GM12878 (cell line): ENCODE measurements around the gene PRPSAP1. TPM values are rescaled to one million over a fixed set of nuclear protein-coding genes. Genes with fewer than 3 reads are reported as not detected.

Experiments
- ATAC-seq: fragments of 200-7000 bp; cut with Tn5 transposase; 3 replicates; pipeline ENCODE4 v1.9.1; 2020; ENCODE audit warnings: mild to moderate bottlenecking, moderate library complexity
- BruUV-seq: library from RNA; stranded (reverse); fragments of 400-500 nt; replicated peaks from 2 replicates; lab custom pipeline; 2021; lab: Mats Ljungman, UMichigan
- CTCF ChIA-PET: fragments of 300-600 bp; sonication (Branson Sonifier 250); formaldehyde crosslinking; extraction: SDS; loops from one replicate; lab custom pipeline; 2021; ENCODE audit warnings: inconsistent platforms; lab: Yijun Ruan, JAX
- POLR2A ChIA-PET: fragments of 350-600 bp; formaldehyde crosslinking; extraction: SDS; loops from one replicate; lab custom pipeline; 2021; ENCODE audit warnings: inconsistent platforms; lab: Charles Lee
- RAD21 ChIA-PET: fragments of 300-600 bp; sonication (Branson Sonifier 250); formaldehyde crosslinking; loops from one replicate; lab custom pipeline; 2023; ENCODE audit warnings: antibody characterized with exemption; ENCODE audit not compliant: unreplicated experiment; lab: Charles Lee
- SMC1A ChIA-PET: fragments of 300-600 bp; sonication (Branson Sonifier 250); formaldehyde crosslinking; loops from one replicate; lab custom pipeline; 2023; ENCODE audit not compliant: unreplicated experiment, uncharacterized antibody; lab: Charles Lee
- DNase-seq: peaks from one replicate; pipeline ENCODE4 v3.0.0-alpha.2; 2011; ENCODE audit warnings: low read depth, low spot score
- FAIRE-seq: peaks from 3 replicates; lab custom pipeline; 2011; peaks lifted over from hg19 to GRCh38; lab: Jason Lieb, UNC
- H2AFZ ChIP-seq: 2 replicates; pipeline ENCODE4 v1.6.0; 2011; ENCODE audit warnings: low read depth, low read length, control low read depth; ENCODE audit not compliant: control insufficient read depth
- H3K27ac ChIP-seq: 2 replicates; pipeline ENCODE4 v1.5.1; 2011; ENCODE audit warnings: control low read depth; ENCODE audit not compliant: control insufficient read depth, insufficient read depth
- H3K27me3 ChIP-seq, 2 experiments: replicated peaks in 1 of 2; 2 replicates each; pipeline versions ENCODE4 v1.6.0 to v1.6.1; 2011; ENCODE audit warnings: low read length in 1 of 2; ENCODE audit not compliant: control insufficient read depth in 2 of 2, insufficient read depth in 2 of 2
- H3K36me3 ChIP-seq, 2 experiments: 2 replicates each; pipeline ENCODE4 v1.5.1; 2011; ENCODE audit warnings: low read length in 1 of 2; ENCODE audit not compliant: control insufficient read depth in 2 of 2, insufficient read depth in 2 of 2
- H3K4me1 ChIP-seq: 2 replicates; pipeline ENCODE4 v1.6.1; 2011; ENCODE audit warnings: mild to moderate bottlenecking, low read length, moderate library complexity, mixed read lengths; ENCODE audit not compliant: control insufficient read depth, insufficient read depth
- H3K4me2 ChIP-seq: 2 replicates; pipeline ENCODE4 v1.6.0; 2011; ENCODE audit warnings: control low read depth; ENCODE audit not compliant: control insufficient read depth, insufficient read depth
- H3K4me3 ChIP-seq: fragments of 200-600 bp; sonication (generic); 2 replicates; pipeline ENCODE4 v1.5.1; 2016
- H3K79me2 ChIP-seq: 2 replicates; pipeline ENCODE4 v1.6.0; 2011; ENCODE audit warnings: low read length; ENCODE audit not compliant: control insufficient read depth, insufficient read depth
- H3K9ac ChIP-seq: 2 replicates; pipeline ENCODE4 v1.8.0; 2011; ENCODE audit warnings: low read length, control low read depth, mixed read lengths; ENCODE audit not compliant: control insufficient read depth, insufficient read depth
- H3K9me3 ChIP-seq: replicated peaks from 3 replicates; pipeline ENCODE4 v1.5.1; 2011; ENCODE audit warnings: mild to moderate bottlenecking, low read length; ENCODE audit not compliant: control insufficient read depth, insufficient read depth
- H4K20me1 ChIP-seq: 2 replicates; pipeline ENCODE4 v1.6.0; 2011; ENCODE audit not compliant: control insufficient read depth, insufficient read depth
- CBX3 ChIP-seq: fragments of 200-600 bp; sonication (generic); IDR thresholded peaks from 2 replicates; pipeline ENCODE4 v1.6.1; 2016; ENCODE audit warnings: low read depth, borderline replicate concordance
- KDM1A ChIP-seq: fragments of 200-600 bp; sonication (generic); IDR thresholded peaks from 2 replicates; pipeline ENCODE4 v1.6.1; 2016; ENCODE audit warnings: borderline replicate concordance
- LARP7 ChIP-seq: fragments of 450-650 bp; IDR thresholded peaks from 2 replicates; pipeline ENCODE4 v1.6.1; 2017; ENCODE audit warnings: mild to moderate bottlenecking
- MTA2 ChIP-seq: fragments of 450-650 bp; IDR thresholded peaks from 2 replicates; pipeline ENCODE4 v1.6.1; 2016; ENCODE audit warnings: low read depth, mild to moderate bottlenecking, moderate library complexity
- MTA3 ChIP-seq: IDR thresholded peaks from 2 replicates; pipeline ENCODE4 v1.6.1; 2012; ENCODE audit warnings: low read length, inconsistent platforms, borderline replicate concordance
- SIX5 ChIP-seq: IDR thresholded peaks from 2 replicates; pipeline ENCODE4 v1.6.1; 2011; ENCODE audit warnings: mild to moderate bottlenecking, low read depth, low read length, moderate library complexity; ENCODE audit not compliant: severe bottlenecking
- WRNIP1 ChIP-seq: IDR thresholded peaks from 2 replicates; pipeline ENCODE4 v1.6.1; 2011; ENCODE audit warnings: low read depth, low read length, improper control_type of control experiment, borderline replicate concordance
- WGBS: methylation state at CpG from one replicate; pipeline ENCODE4 v1.1.6; 2016; ENCODE audit warnings: low lambda C conversion rate; ENCODE audit not compliant: insufficient replicate concordance, insufficient coverage; ENCODE audit errors: missing lambda C conversion rate; 5-methylcytosine and 5-hydroxymethylcytosine counted together
- in situ Hi-C: fragments of 300-500 bp; cut with MboI; formaldehyde crosslinking; loops from 9 replicates; pipeline ENCODE4 v1.14.3; 2018; ENCODE audit warnings: mixed read lengths
- intact Hi-C: fragments of 100-400 bp; cut with micrococcal nuclease; formaldehyde crosslinking; loops from one replicate; pipeline ENCODE4 v1.14.2; 2022; ENCODE audit not compliant: unreplicated experiment
- polyA plus RNA-seq, 11 experiments: library from polyadenylated mRNA; depleted of rRNA in 4 of 11; unstranded in 6 of 11; stranded (reverse) in 5 of 11; fragments of >200 nt; fragmentation: Nextera tagmentation in 4 of 11; fragmentation: Illumina TruSeq in 1 of 11; extraction: Ambion mirVana in 4 of 11; extraction: Trizol in 1 of 11; gene quantifications; 1 replicate in 1 of 11; 2 replicates in 10 of 11; pipeline versions ENCODE4 v1.2.1 to v1.2.3, GENCODE V29; 2011 to 2016; ENCODE audit warnings: inconsistent platforms in 2 of 11, missing spikeins in 2 of 11, low read depth in 1 of 11
- total RNA-seq, 4 experiments: library from RNA; depleted of rRNA in 3 of 4; stranded (reverse); fragments of >200 nt in 3 of 4; fragmentation: Illumina TruSeq in 1 of 4; extraction: Trizol in 1 of 4; gene quantifications; 2 replicates each; pipeline versions ENCODE4 v1.2.1 to v1.2.3, GENCODE V29; 2013 to 2021
- TF ChIP-seq, protein P1 (sequence below): fragments of 450-650 bp; IDR thresholded peaks from 2 replicates; pipeline ENCODE4 v1.6.1; 2016; ENCODE audit warnings: mild to moderate bottlenecking

Gene PRPSAP1
- total and polyA plus RNA-seq, 10 of the 15 experiments (the other 5 are each of a cell fraction or from before 2014, with no cell fraction given): 15.8 to 84.2 (median 44.2) TPM

DNA sequence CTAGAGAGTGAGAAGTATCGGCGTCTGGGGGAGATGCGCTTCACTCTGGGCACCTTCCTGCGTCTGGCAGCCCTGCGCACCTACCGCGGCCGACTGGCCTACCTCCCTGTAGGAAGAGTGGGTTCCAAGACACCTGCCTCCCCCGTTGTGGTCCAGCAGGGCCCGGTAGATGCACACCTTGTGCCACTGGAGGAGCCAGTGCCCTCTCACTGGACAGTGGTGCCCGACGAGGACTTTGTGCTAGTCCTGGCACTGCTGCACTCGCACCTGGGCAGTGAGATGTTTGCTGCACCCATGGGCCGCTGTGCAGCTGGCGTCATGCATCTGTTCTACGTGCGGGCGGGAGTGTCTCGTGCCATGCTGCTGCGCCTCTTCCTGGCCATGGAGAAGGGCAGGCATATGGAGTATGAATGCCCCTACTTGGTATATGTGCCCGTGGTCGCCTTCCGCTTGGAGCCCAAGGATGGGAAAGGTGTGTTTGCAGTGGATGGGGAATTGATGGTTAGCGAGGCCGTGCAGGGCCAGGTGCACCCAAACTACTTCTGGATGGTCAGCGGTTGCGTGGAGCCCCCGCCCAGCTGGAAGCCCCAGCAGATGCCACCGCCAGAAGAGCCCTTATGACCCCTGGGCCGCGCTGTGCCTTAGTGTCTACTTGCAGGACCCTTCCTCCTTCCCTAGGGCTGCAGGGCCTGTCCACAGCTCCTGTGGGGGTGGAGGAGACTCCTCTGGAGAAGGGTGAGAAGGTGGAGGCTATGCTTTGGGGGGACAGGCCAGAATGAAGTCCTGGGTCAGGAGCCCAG lies 33.5 kb upstream of the PRPSAP1 start:
- H3K79me2 ChIP-seq: no peaks in the 10 kb centered on the region
- intact Hi-C loops (loop anchor here (10.0 kb wide), 1 partner anchor 262 kb away; no protein-coding TSS in a partner anchor), in situ Hi-C loops (no loop called here)
- H3K9ac ChIP-seq: no peak overlapping the region
- TF ChIP-seq MTA3: no peak
- no peak for TF ChIP-seq CBX3
- no peak for TF ChIP-seq MTA2
- no peak for TF ChIP-seq KDM1A
- no peak for TF ChIP-seq LARP7
- no peak for TF ChIP-seq WRNIP1
- TF ChIP-seq SIX5: no peak
- TF ChIP-seq, protein P1, sequence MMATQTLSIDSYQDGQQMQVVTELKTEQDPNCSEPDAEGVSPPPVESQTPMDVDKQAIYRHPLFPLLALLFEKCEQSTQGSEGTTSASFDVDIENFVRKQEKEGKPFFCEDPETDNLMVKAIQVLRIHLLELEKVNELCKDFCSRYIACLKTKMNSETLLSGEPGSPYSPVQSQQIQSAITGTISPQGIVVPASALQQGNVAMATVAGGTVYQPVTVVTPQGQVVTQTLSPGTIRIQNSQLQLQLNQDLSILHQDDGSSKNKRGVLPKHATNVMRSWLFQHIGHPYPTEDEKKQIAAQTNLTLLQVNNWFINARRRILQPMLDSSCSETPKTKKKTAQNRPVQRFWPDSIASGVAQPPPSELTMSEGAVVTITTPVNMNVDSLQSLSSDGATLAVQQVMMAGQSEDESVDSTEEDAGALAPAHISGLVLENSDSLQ: no peak
- no peak for ATAC-seq
- no peak for DNase-seq
- peaks cover 2 to 8% of the 10 kb centered on the region in 2 experiments; a peak in 3 of 4 replicates for H3K36me3 ChIP-seq
- FAIRE-seq: no peak
- no peak overlapping the region for H2AFZ ChIP-seq
- WGBS: 92% methylated on average over 31 of the region's 31 CpGs
- ChIA-PET RAD21 (interaction anchor here (0.9 to 1.5 kb wide), 2 partner anchors 34 to 71 kb away, joined by 3 to 4 read pairs; partner anchors contain the start of gene PRPSAP1), SMC1A (interaction anchor here (0.8 to 2.3 kb wide), 4 partner anchors 9 to 35 kb away, joined by 3 to 5 read pairs (median 5); no protein-coding TSS in a partner anchor), CTCF (interaction anchor here (0.6 to 4.2 kb wide), 12 partner anchors 11 to 217 kb away, joined by 3 to 46 read pairs (median 4); partner anchors contain the start of gene PRPSAP1), POLR2A (interaction anchor here (0.6 kb wide), 1 partner anchor 283 kb away, joined by 3 read pairs; the partner anchor contains the start of gene EXOC7)
- H3K4me1 ChIP-seq: peaks cover 24% of the 10 kb centered on the region
- H3K27ac ChIP-seq: no peak overlapping the region
- H3K4me2 ChIP-seq: no peak overlapping the region
- H4K20me1 ChIP-seq: no peaks in the 10 kb centered on the region
- no peak overlapping the region for H3K4me3 ChIP-seq
- H3K9me3 ChIP-seq: no peaks in the 10 kb centered on the region
- BruUV-seq: no TSS peak
- H3K27me3 ChIP-seq: peaks cover 2 to 6% of the 10 kb centered on the region in 2 experiments; a peak in 2 of 4 replicates
